ENCODE results near the gene ABHD10.

ABHD10 gene

GRCh38 chr3:111967068-111967467 lies 11.8 kb upstream of the ABHD10 start:
- DNase-seq = no peak

DNA sequence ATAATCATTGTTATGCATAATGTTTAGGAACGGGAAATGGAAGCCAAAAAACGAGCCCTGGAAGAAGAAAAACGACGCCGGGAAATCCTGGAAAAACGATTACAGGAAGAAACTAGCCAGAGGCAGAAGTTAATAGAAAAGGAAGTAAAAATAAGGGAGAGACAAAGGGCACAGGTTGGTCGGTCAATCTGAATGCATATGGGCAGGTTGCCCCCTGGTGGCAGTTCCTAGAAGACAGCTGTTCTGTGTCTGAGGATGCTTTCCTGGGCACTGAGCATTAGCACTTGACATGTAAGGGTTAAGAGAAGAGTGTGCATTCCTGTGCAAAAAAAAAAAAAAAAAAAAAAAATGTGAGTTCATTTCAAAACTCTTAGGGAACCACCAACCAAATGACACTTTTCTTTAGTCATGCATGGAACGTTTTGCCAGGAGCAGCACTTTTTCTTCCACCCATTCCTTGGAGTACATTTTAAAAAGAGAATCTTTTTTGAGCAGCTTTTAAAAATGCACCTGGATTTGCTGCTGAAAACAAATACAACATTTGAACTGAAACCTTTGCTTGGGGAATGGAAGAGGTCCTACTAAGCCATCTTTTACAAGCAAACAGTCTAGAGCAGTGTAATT lies 11.1 kb upstream of the ABHD10 start:
- DNase-seq = peak; percentile 62

DNA sequence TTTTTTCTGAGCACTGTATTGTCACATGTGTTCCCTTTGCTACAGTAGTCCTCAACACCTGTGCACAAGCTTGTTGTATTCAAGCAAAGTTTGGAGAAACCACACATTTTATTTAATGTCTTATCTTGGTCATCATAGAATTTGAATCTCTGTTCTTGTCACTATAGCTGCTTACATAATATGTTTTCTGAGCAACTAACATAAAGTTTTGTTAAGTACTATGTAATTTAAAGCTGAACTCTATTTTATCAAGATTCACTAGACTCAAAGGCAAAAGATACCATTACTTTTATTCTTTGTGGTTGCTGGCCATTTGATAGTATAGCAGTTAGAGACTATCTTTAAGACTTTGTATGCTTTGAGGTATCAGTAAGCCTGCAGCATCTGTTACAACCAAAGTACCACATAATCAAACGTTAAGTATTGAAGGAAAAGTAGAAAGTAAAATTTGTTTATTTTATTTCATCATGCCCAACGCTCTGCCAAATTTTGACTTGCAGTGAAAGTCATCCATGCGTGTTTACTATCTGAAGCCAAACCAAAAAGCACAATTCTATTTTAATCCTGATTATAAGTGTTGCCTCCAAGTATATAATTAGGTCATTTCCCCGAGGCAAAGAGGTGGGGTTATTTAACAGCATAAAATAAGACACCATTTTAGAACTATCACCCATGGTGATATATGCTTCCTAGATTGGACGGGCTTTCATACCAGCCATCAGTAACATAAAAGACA lies 10.3 kb upstream of the ABHD10 start:
- DNase-seq = no peak

GRCh38 chr3:111970376-111970775 lies 8.4 kb upstream of the ABHD10 start:
- no peak for DNase-seq

GRCh38 chr3:111971533-111972130 lies 7.2 kb upstream of the ABHD10 start:
- no peak for DNase-seq

DNA sequence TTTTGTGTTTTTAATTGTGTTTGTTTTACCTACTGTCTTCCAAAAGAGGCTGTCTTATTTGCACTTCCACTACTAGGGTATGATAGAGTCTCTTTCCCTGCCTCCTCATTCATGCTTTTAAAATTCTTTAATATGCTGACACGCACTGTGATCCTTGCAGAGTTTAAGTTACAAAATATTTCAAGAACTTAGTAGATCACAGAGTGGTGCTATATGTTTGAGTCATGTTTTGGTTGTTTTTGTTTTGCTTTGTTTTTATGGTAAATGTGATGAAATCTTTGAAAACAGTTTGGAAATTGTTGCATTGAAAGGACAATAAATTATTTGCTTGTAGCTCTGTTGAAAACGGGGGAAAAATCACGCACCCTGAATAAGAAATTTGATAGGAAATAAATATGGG lies 5.9 kb upstream of the ABHD10 start:
- DNase-seq = no peak

DNA sequence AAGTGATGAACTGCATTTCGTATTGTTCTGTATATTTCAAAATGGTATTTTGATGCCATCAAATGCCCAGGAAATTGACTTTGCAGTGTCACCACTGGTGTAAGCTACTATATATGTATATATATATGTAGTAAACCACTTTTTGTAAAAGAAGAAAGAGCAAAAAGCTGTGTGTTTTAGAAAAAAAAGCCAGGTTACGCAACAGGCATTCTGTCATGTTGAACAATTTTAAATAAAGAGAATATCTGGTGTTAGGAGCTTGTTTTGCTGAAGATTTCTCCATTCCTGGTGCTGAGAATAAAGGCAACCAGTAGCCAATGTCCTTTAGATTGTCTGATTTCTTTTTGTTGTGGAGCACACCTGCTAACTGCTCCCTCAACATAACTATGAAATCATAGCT lies 3.7 kb upstream of the ABHD10 start:
- no peak for DNase-seq

DNA sequence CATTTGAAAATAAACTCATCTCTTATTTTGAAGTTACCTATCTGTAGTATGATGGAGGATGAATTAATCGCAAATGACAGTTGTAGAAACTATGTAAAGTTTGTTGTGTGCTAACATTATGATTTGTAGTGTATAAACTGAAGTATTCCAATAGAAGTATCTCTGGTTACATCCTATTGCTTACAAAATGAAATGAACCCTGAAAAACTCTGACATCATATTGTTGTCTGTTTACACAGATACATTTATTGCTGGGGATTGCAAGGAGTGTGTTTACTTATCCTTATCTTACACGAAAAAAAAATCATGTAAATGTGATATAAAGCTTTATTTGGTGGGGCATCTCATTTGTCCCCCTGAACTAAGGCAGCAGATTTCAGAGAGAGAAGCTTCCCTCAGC lies 2.6 kb upstream of the ABHD10 start:
- no peak for DNase-seq

DNA sequence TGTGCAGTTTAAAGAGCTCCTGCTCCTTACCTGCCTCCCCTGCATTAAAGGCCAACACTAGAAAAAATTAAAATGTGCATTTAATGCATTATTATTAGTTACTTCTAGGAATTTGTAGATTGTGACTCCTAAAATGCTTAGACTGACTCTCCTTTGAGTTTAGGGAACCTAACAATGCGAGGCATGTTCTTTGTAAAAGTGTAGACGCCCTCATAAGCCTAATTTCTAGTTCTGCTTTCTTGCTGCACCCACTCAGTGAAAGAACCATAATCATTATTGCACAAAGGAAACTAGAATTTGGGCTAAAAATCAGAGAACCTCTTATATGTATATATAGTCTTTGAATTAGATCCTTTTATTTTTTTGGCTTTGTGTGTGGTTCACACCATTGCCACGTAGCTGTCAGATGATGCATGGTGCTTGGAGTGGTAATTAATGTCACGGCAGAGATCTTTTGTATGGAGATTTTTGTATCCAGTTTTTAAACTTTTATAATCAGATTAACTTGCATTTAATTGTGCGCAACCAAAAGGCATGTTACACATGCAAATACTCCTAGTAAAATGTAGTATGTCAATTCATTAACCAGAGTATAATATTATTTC lies 710 bp downstream of the ABHD10 start:
- no peak for DNase-seq

GRCh38 chr3:111980716-111981456 lies 2.1 kb downstream of the ABHD10 start:
- no peak for DNase-seq

- no peak for DNase-seq
Observed at GRCh38 chr3:111981457-111981763, 2.6 kb downstream of the ABHD10 start.

DNA sequence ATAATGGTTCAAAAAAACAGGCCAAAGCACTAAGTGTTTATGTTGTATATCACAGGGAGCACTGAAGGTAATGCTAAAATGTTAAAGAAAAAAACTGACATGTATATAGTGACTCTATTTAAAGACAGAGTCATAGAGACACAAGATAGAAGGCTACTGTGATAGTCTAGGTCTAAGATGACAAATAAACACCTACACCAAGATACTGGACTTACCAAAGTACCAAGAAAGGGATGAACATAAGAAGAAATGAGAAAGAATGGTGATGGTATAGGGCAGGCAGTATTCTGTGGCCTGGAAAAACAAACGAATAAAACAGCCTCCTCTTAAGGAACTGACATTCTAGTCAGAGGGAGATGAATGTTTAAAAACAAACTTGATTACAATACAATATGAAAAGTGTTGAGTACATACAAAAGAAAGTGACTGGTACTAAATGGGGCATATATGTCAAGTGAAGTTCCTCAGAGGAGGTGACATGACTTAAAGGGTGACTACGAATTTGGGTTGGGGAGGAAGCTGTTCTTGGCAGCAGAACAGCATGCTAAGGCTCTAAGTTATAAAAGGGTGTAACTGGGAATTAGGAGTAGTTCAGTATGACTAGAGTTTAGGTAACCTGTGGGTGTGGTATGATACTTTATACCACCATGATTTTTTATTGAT lies 5.9 kb downstream of the ABHD10 start:
- DNase-seq = no peak

DNA sequence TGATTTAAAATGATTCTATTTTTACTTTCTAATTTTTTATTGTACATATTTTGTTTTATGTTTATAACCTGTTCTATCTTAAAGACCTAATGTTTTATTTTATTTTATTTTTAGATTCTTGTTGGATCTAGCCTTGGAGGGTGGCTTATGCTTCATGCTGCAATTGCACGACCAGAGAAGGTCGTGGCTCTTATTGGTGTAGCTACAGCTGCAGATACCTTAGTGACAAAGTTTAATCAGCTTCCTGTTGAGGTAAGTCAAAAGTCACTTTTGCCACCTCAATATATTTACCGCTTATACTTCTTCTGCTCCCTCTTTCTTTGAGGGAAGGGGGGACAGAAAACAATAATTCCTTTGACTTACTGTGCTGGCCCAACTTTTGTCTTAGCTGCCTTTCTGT lies 8.0 kb downstream of the ABHD10 start:
- no peak for DNase-seq

DNA sequence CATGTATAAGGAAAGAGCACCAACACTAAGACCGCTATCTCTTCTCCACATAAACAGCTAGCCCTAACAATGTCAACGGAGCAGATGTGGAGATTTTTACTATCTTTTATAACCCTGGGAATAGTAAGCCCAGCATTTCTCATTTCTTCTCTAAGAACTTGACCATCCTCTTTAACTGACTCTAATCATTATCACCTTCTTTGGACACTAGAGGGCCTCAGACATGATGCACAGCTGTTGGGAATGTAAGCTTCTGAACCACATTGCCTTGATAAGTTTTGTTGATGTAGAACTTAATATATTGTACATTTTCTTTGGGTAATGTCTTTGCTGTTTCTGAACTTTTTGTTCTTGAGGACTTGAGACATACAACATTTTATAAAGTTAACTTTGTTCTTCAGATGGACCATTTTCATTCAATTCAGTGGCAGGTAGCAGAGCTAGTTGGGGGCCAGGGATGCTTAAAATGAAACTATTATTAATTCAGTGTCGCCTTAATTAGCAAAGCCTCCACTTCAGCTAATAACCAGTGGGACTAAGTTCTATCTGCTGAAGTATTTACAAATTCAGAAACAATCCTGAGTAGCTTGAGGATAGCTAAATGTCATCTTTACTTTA lies 10.3 kb downstream of the ABHD10 start:
- DNase-seq = peak; percentile 41

DNA sequence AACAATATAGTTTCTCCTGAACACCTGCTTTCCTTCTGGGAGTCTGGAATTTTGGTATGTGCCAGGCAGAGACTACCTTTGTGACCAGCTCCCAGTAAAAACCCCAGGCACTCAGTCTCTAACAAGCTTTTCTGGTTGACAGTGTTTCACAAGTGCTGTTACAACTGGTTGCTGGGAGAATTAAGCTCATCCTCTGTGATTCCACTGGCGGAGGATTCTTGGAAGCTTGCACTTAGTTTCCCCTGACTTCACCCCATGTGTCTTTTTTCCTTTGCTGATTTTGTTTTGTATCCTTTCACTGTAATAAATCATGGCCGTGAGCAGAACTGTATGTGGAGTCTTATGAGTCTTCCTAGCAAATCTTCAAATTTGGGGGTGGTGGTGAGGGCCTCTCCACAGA lies 14.2 kb downstream of the ABHD10 start:
- DNase-seq = no peak

GRCh38 chr3:111998636-111999483 lies 20.0 kb downstream of the ABHD10 start, which contains the start of gene TAGLN3:
Gene TAGLN3, plus strand, starts transcription at chr3:111998922. Its CDS starts 501 bp downstream, at chr3:111999423.
- DNase-seq = no peak

- DNase-seq = no peak
Observed at GRCh38 chr3:111999484-112000324, 20.9 kb downstream of the ABHD10 start.

- no peak for DNase-seq
Observed at GRCh38 chr3:112000367-112000771, 21.5 kb downstream of the ABHD10 start.

DNA sequence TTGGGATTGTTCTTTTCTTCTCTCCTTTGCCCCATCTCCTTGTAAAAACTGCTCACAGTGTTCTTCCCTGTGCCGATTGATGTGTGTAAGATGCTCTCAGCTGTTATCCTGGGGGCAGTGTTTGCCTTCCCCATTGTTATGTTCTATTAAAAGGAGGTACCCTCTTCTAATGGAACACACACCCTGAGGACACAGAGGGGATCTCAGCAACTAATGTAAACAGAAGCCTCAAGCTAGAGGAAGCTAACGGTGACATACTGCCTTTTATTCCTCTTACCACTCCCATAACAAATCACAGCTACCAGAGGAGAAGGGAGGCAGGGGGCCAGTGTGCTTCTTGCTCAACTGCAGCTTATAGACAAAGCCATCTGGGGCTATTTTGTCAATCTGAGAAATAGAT lies 22.1 kb downstream of the ABHD10 start:
- no peak for DNase-seq

DNA sequence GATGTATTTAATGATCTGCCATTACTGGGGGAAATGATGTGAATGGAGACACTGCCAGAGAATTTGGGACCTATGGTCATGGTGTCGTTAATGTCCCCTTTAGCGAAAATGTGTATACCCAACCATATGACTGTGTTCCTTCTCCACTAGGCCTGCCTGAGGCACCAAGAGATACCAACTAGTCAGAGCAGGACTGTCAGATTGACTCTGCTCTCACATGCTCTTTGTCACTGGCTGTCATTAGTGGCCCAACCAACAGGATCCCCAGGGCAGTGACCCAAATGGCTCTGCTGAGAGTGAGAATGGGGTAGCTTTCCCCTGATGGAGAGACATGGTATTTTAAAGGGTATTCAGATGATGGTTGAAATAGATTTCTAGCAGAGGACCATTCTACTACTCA lies 22.7 kb downstream of the ABHD10 start:
- no peak for DNase-seq

All from NCI-H226 (cell line).